ENCODE measurements around the gene PCIF1. TPM values are rescaled to one million over a fixed set of nuclear protein-coding genes. Genes with fewer than 3 reads are reported as not detected.

PCIF1 gene
- total and polyA plus RNA-seq, 9 of the 15 experiments (the other 6 are each of a cell fraction or from before 2014, with no cell fraction given), result 5.8 to 29.4 (median 11.3) TPM

DNA sequence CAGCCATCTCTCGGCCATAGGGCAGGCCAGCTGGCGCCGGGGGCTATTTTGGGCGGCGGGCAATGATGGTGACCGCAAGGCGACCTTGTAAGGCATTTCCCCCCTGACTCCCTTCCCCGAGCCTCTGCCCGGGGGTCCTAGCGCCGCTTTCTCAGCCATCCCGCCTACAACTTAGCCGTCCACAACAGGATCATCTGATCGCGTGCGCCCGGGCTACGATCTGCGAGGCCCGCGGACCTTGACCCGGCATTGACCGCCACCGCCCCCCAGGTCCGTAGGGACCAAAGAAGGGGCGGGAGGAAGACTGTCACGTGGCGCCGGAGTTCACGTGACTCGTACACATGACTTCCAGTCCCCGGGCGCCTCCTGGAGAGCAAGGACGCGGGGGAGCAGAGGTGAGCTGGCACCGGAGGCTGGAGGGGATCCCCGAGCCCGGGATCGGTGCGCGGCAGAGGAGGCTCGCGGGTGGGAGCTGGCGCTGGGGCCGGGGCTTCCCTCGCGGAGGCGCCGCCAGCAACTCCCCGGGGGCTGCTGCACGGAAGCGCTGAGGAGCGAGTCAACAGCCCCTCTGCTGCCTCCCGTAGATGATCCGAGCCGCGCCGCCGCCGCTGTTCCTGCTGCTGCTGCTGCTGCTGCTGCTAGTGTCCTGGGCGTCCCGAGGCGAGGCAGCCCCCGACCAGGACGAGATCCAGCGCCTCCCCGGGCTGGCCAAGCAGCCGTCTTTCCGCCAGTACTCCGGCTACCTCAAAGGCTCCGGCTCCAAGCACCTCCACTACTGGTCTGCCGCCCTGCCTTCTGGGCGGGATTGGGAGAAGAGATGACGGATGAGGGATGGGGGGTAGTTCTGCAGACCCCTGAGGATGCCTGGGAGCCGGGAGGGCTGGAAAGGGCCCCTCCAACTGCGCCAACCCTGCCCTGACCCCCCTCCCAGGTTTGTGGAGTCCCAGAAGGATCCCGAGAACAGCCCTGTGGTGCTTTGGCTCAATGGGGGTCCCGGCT, 43.2 kb upstream of the PCIF1 start, which contains the start of the genes CTSA and NEURL2 (continued):
- TF ChIP-seq, protein P1, sequence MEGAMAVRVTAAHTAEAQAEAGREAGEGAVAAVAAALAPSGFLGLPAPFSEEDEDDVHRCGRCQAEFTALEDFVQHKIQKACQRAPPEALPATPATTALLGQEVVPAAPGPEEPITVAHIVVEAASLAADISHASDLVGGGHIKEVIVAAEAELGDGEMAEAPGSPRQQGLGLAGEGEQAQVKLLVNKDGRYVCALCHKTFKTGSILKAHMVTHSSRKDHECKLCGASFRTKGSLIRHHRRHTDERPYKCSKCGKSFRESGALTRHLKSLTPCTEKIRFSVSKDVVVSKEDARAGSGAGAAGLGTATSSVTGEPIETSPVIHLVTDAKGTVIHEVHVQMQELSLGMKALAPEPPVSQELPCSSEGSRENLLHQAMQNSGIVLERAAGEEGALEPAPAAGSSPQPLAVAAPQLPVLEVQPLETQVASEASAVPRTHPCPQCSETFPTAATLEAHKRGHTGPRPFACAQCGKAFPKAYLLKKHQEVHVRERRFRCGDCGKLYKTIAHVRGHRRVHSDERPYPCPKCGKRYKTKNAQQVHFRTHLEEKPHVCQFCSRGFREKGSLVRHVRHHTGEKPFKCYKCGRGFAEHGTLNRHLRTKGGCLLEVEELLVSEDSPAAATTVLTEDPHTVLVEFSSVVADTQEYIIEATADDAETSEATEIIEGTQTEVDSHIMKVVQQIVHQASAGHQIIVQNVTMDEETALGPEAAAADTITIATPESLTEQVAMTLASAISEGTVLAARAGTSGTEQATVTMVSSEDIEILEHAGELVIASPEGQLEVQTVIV (CRISPR knock-in tag; IDR thresholded peaks at IDR 0.05; ENCODE audit: borderline replicate concordance), result no peak
- TF ChIP-seq SRF (CRISPR knock-in tag; IDR thresholded peaks at IDR 0.05), result peak in 1 of 2 experiments; percentile 34; a peak in 1 of 4 replicates
- TF ChIP-seq, protein P2, sequence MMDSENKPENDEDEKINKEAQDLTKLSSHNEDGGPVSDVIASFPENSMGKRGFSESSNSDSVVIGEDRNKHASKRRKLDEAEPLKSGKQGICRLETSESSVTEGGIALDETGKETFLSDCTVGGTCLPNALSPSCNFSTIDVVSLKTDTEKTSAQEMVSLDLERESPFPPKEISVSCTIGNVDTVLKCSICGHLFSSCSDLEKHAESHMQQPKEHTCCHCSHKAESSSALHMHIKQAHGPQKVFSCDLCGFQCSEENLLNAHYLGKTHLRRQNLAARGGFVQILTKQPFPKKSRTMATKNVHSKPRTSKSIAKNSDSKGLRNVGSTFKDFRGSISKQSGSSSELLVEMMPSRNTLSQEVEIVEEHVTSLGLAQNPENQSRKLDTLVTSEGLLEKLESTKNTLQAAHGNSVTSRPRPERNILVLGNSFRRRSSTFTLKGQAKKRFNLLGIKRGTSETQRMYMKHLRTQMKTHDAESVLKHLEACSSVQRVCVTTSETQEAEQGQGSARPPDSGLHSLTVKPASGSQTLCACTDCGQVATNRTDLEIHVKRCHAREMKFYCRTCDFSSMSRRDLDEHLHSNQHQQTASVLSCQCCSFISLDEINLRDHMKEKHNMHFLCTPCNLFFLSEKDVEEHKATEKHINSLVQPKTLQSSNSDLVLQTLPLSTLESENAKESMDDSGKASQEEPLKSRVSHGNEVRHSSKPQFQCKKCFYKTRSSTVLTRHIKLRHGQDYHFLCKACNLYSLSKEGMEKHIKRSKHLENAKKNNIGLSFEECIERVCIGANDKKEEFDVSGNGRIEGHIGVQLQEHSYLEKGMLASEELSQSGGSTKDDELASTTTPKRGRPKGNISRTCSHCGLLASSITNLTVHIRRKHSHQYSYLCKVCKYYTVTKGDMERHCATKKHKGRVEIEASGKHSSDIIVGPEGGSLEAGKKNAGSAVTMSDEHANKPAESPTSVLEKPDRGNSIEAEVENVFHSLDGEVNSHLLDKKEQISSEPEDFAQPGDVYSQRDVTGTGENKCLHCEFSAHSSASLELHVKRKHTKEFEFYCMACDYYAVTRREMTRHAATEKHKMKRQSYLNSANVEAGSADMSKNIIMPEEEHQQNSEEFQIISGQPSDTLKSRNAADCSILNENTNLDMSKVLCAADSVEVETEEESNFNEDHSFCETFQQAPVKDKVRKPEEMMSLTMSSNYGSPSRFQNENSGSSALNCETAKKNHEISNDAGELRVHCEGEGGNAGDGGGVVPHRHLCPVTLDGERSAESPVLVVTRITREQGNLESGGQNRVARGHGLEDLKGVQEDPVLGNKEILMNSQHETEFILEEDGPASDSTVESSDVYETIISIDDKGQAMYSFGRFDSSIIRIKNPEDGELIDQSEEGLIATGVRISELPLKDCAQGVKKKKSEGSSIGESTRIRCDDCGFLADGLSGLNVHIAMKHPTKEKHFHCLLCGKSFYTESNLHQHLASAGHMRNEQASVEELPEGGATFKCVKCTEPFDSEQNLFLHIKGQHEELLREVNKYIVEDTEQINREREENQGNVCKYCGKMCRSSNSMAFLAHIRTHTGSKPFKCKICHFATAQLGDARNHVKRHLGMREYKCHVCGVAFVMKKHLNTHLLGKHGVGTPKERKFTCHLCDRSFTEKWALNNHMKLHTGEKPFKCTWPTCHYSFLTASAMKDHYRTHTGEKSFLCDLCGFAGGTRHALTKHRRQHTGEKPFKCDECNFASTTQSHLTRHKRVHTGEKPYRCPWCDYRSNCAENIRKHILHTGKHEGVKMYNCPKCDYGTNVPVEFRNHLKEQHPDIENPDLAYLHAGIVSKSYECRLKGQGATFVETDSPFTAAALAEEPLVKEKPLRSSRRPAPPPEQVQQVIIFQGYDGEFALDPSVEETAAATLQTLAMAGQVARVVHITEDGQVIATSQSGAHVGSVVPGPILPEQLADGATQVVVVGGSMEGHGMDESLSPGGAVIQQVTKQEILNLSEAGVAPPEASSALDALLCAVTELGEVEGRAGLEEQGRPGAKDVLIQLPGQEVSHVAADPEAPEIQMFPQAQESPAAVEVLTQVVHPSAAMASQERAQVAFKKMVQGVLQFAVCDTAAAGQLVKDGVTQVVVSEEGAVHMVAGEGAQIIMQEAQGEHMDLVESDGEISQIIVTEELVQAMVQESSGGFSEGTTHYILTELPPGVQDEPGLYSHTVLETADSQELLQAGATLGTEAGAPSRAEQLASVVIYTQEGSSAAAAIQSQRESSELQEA (IDR thresholded peaks at IDR 0.05; ENCODE audit: low read depth), result no peak
- TF ChIP-seq ELF1 (tag; IDR thresholded peaks at IDR 0.05), result peak; percentile 66; the same call in 1 of the 2 replicates
- no peak for TF ChIP-seq MYBL2 (IDR thresholded peaks at IDR 0.05; ENCODE audit: low read depth)
- TF ChIP-seq MYBL2 (CRISPR knock-in tag; IDR thresholded peaks at IDR 0.05; ENCODE audit: borderline replicate concordance), result no peak
- TF ChIP-seq MYC (IDR thresholded peaks at IDR 0.05; ENCODE audit: low read depth, low read length), result peak; percentile 84
- TF ChIP-seq MYC (CRISPR knock-in tag; IDR thresholded peaks at IDR 0.05; ENCODE audit: borderline replicate concordance, low read depth), result peak; percentile 78; the same call in 1 of the 2 replicates
- TF ChIP-seq PHF21A (IDR thresholded peaks at IDR 0.05; ENCODE audit: borderline replicate concordance, low read depth), result no peak
- TF ChIP-seq MCM2 (IDR thresholded peaks at IDR 0.05; ENCODE audit: low read depth), result no peak
- 0 out of 2 replicates have a peak, but pooled peaks have one; percentile 7 for TF ChIP-seq TEAD4 (IDR thresholded peaks at IDR 0.05; ENCODE audit: low read length)
- TF ChIP-seq TEAD4 (CRISPR knock-in tag; IDR thresholded peaks at IDR 0.05; ENCODE audit: borderline replicate concordance), result no peak
- TF ChIP-seq, protein P3, sequence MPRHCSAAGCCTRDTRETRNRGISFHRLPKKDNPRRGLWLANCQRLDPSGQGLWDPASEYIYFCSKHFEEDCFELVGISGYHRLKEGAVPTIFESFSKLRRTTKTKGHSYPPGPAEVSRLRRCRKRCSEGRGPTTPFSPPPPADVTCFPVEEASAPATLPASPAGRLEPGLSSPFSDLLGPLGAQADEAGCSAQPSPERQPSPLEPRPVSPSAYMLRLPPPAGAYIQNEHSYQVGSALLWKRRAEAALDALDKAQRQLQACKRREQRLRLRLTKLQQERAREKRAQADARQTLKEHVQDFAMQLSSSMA (CRISPR knock-in tag; IDR thresholded peaks at IDR 0.05), result 0 out of 2 replicates have a peak, but pooled peaks have one; percentile 32
- no peak for TF ChIP-seq SRSF9 (IDR thresholded peaks at IDR 0.05; ENCODE audit: borderline replicate concordance, low read depth, low read length)

All from K562 (cell line).